ENCODE measurements around the gene KCNK17.

Gene KCNK17

GRCh38 chr6:39338397-39338796, 24.2 kb upstream of the KCNK17 start:
- DNase-seq (ENCODE audit: low read depth in 2 of 3, low spot score in 2 of 3): no peak

- no peak for DNase-seq (ENCODE audit: low read depth in 2 of 3, low spot score in 2 of 3)
Observed at GRCh38 chr6:39335780-39336545, 21.7 kb upstream of the KCNK17 start.

- DNase-seq (ENCODE audit: low read depth in 2 of 3, low spot score in 2 of 3): no peak
Observed at GRCh38 chr6:39333644-39334438, 19.6 kb upstream of the KCNK17 start.

GRCh38 chr6:39330476-39330875, 16.3 kb upstream of the KCNK17 start:
- DNase-seq (ENCODE audit: low read depth in 2 of 3, low spot score in 2 of 3): no peak

- DNase-seq (ENCODE audit: low read depth in 2 of 3, low spot score in 2 of 3): no peak
Observed at GRCh38 chr6:39330057-39330456, 15.8 kb upstream of the KCNK17 start.

GRCh38 chr6:39328066-39328465, 13.8 kb upstream of the KCNK17 start:
- DNase-seq (ENCODE audit: low read depth in 2 of 3, low spot score in 2 of 3): no peak

- DNase-seq (ENCODE audit: low read depth in 2 of 3, low spot score in 2 of 3): no peak
Observed at GRCh38 chr6:39327507-39327906, 13.3 kb upstream of the KCNK17 start.

- DNase-seq (ENCODE audit: low read depth in 2 of 3, low spot score in 2 of 3): no peak
Observed at GRCh38 chr6:39322306-39322850, 8.2 kb upstream of the KCNK17 start, which contains the start of gene KCNK16. Gene KCNK16 (minus strand): TSS chr6:39322702. CDS start chr6:39322540, 162 bp downstream.

GRCh38 chr6:39321761-39322160, 7.5 kb upstream of the KCNK17 start:
- DNase-seq (ENCODE audit: low read depth in 2 of 3, low spot score in 2 of 3): no peak

GRCh38 chr6:39320363-39320984, 6.3 kb upstream of the KCNK17 start:
- no peak for DNase-seq (ENCODE audit: low read depth in 2 of 3, low spot score in 2 of 3)

GRCh38 chr6:39319621-39320362, 5.6 kb upstream of the KCNK17 start:
- no peak for DNase-seq (ENCODE audit: low read depth in 2 of 3, low spot score in 2 of 3)

GRCh38 chr6:39317256-39317655, 3.0 kb upstream of the KCNK17 start:
- no peak for DNase-seq (ENCODE audit: low read depth in 2 of 3, low spot score in 2 of 3)

- DNase-seq (ENCODE audit: low read depth in 2 of 3, low spot score in 2 of 3): no peak
Observed at GRCh38 chr6:39313526-39314272, 520 bp downstream of the KCNK17 start.

- DNase-seq (ENCODE audit: low read depth in 2 of 3, low spot score in 2 of 3): no peak
Observed at GRCh38 chr6:39312912-39313525, 1.2 kb downstream of the KCNK17 start.

GRCh38 chr6:39310542-39310941, 3.7 kb downstream of the KCNK17 start:
- DNase-seq (ENCODE audit: low read depth in 2 of 3, low spot score in 2 of 3): no peak

GRCh38 chr6:39309942-39310531, 4.2 kb downstream of the KCNK17 start:
- DNase-seq (ENCODE audit: low read depth in 2 of 3, low spot score in 2 of 3): peak in 2 of 3 experiments; percentile 20 to 39

- DNase-seq (ENCODE audit: low read depth in 2 of 3, low spot score in 2 of 3): no peak
Observed at GRCh38 chr6:39307462-39307861, 6.8 kb downstream of the KCNK17 start.

GRCh38 chr6:39304951-39305350, 9.3 kb downstream of the KCNK17 start:
- DNase-seq (ENCODE audit: low read depth in 2 of 3, low spot score in 2 of 3): no peak

GRCh38 chr6:39303425-39304153, 10.6 kb downstream of the KCNK17 start:
- no peak for DNase-seq (ENCODE audit: low read depth in 2 of 3, low spot score in 2 of 3)
